HK-2 (cell line): Measurements from ENCODE around the gene FAF1.

ENCODE experiments used
- DNase-seq: peaks from one replicate; pipeline ENCODE4 v3.0.0-alpha.2; 2018; ENCODE audit not compliant: unreplicated experiment

The FAF1 gene

DNA sequence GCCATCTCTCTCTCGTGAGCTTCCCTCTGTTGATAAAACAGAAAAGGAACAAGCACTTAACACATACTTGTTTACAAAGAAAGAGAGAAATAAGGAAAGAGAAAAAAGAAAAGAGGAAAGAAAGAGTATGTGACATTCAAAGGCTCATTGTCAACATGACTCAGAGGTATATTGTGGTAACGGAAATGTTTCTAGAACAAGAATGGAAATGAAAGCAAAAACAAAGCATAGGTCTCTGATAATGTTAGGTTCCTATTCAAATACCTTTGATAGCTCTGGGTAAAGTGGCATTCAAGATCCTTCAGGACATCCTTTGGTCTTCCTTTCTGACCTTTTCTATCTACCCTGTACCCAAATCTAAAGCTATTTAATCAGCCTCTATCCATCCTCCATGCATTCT lies 469.4 kb downstream of the FAF1 start:
- no peak for DNase-seq

GRCh38 chr1:50488876-50489275 lies 471.2 kb downstream of the FAF1 start:
- no peak for DNase-seq

DNA sequence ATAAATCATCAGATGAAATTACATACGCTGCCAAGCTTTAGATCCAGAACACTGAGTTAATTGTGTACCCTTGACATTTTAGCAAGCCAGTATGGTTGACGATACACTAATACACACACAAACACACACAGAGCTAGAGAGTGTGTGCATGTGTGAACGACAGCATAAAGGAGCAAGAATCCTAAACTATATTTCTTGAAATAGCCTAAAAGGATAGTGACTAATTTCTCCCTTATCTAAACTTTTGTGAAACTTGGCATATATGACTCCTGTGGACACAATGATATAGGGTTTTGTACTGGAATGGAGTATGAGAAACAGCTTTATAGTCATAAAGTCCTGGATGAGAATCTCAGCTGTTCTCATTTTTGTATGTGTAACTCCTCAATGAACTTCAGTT lies 471.7 kb downstream of the FAF1 start:
- no peak for DNase-seq

DNA sequence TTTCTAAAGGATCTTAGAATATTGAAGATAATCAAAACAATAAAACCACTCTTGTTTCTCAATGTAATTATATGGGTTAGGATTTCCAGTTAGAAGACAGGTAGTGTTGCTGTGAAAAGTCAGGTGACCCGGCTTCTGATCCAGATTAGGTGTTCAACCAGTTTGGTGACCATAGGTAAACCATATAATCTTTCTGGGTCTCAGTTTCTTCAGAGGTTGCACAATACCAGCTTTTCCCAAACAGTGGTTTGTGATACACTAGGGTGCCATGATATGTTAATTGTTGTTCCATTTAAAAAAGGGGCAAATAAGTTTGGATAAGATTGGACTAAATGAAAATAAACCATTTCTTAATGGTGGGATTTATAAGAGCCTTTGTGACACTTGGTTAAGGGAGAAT lies 472.3 kb downstream of the FAF1 start:
- DNase-seq = no peak

DNA sequence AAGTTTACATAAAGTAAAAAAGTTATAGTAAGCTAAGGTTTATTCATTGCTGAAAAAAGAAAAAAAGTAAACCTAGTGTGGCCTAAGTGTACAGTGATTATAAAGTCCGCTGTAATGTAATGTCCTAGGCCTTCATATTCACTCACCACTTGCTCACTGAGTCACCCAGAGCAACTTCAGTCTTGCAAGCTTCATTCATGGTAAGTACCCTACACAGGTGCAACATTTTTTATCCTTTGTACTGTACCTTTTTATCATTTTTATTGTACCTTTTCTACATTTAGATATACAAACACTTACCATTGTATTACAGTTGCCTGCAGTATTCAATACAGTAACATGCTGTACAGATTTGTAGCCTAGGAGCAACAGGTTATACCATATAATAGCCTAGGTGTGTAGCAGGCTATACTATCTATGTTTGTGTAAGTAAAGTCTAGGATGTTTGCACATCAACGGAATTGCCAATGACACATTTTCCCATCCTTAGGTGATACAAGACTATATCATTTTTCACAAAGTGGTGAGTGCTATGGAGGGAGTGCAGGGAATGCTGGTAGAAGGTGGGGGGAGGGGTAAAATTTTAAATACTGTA lies 478.8 kb downstream of the FAF1 start:
- no peak for DNase-seq

- no peak for DNase-seq
Observed at GRCh38 chr1:50476800-50477199, 483.3 kb downstream of the FAF1 start.

- DNase-seq = no peak
Observed at GRCh38 chr1:50474859-50475809, 484.9 kb downstream of the FAF1 start.

- DNase-seq = no peak
Observed at GRCh38 chr1:50473513-50473912, 486.6 kb downstream of the FAF1 start.

- no peak for DNase-seq
Observed at GRCh38 chr1:50471967-50472366, 488.1 kb downstream of the FAF1 start.

DNA sequence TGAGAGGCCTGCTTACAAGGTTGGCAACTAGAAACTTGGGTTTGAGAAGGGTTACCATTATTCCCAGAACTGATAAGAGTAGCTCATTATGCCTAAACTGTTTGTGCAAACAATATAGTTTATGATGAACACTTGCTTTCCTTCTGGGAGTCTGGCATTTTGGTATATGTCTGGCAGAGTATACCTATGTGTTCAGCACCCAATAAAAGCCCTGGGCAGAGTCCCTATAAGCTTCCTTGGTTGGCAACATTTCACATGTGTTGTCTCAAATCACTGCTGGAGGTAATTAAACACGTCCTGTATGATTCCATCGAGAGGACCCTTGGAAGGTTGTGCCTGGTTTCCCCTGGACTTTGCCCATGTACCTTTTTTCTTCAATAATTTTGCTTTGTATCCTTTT lies 497.1 kb downstream of the FAF1 start:
- DNase-seq = no peak

- no peak for DNase-seq
Observed at GRCh38 chr1:50458507-50458906, 501.6 kb downstream of the FAF1 start.

DNA sequence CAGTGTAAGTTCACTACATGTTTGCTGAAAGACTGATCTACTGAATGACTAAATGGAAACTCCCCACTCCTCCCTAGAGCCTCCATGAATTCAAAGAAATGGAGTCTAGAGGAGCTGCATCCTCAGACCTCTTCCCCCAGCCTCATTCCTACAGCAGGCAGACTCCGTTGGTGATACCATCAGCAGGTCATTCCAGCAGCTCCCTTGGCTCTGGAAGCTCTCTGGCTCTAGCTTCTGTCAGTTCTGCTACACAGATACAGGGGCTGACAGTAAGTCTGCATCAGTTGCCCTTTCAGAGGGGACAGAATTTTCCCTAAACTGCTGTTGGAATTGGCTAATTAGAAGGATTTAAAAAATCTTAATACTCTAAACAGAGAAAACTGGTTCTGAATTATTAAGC lies 505.2 kb downstream of the FAF1 start:
- no peak for DNase-seq

- no peak for DNase-seq
Observed at GRCh38 chr1:50453266-50453665, 506.8 kb downstream of the FAF1 start.

GRCh38 chr1:50452700-50453099 lies 507.4 kb downstream of the FAF1 start:
- no peak for DNase-seq

- no peak for DNase-seq
Observed at GRCh38 chr1:50450861-50451653, 509.0 kb downstream of the FAF1 start.

DNA sequence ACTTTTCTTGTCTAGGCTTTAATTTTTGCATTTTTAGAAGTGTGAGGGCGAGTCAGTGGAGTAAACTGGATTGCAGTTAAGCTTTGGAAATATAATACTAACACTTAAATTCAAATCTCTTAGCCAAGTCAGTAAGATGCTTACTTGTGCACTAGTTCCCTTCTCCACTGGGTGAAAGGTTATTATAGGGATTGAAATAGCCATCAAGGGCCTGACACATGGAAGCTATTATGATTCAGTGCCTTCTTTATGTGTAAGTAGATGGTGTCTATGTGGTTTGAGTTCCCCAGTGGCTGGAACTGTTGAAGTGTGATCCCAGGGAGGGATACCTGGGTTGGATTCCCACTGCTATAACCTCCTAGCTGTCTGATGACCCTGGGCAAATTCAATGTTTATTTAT lies 512.1 kb downstream of the FAF1 start:
- DNase-seq = no peak

DNA sequence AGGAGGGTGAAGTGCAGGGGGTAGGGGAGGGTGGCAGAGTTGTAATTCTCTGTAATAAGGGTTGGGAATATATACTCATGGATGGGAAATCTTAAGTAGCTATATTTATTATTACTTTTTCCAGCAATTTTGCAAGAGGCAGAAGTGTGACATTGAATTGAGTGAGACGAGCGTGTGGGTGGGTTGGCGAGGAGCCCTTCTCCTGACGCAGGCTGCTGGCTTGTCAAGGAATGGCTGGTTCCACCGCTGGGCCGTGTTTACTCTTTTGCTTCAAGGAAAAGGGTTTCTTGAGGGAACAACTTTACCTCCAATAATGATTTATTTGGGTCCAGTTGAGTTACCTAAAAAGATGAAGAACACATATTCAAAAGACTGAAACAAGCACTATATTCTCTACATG lies 518.9 kb downstream of the FAF1 start:
- DNase-seq = no peak

GRCh38 chr1:50438945-50439344 lies 521.1 kb downstream of the FAF1 start:
- DNase-seq = no peak

DNA sequence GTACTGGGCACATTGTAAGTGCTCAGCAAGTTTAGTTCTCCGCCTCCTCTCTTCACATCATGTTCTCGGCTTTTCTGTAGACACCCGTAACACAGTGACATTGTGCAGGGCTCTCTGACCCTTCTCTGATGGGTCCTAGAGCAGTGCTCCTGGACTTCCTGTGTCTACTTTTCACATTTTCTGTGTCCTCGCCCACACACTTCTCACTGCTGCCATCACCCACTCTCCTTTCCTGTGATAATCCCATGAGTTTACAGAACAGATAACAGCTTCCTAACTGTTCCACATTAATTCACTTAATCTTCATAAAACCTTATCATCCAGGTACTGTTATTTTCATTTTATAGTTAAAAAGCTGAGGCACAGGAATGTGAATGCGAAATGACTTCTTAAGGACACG lies 523.6 kb downstream of the FAF1 start:
- DNase-seq = no peak

DNA sequence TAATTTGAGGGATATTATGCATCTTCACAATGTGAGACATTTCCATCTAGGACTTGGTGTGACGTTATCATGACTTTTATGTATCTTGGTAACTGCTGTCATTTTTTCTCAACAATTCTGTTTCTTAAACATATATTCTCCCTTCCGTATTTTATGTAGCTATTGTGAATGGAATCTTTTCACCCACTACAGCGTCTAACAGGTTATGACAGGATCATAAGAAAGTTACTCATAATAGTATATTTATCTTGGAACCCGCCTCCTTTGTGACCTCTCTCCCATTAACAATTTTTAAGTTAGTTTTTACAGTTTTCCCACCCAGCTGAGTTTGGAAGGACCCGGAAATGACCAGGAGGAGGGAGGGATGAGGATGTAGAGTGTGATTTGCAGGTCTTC lies 530.1 kb downstream of the FAF1 start:
- DNase-seq = no peak

DNA sequence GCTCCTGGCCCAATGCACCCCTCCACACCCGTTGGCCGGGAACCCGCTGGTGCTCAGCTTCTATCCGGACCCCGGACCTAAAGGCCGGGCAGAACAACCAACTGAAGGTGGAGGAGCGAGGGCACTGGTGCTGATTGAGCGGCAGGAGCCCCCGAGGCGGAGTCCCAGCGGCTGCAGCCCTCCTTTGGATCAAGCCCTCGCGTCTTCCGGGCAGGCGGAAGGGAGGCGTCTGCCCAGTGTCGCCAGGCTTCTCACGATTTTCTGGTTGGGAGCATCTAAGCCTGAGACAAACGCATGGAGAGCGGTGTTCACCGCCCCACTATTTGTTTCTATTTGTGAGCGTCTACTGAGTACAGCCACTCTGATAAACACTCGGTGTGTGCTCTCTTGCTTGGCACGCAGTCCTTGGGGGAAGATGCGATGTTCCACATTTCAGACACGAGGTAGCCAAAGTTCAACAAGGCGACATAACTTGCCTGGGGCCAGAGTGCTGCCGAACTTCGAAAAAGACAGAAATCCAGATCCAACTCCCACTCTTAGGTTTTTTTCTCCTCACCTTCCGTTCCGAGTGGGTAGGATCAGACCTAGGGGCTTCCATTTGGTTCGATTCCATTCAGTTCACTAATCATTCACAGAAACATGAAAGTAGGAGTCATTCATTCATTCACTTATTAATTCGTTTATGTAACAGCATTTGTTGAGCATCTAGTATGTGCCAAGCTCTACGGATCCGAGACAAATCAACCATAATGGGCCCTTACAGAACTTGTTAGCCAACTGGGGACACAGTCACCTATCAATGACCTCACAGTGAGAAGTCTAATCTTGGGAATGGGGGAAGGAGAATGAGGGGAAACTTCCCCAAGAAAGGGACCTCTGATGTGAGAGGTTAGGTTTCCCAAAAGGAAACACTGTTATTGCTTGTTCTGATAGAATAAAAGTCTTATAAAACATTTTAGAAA lies 532.0 kb downstream of the FAF1 start:
- no peak for DNase-seq
